SIG-M5 treated with dmso at 0.1 percent for 504 hours (cell line): ENCODE data around the gene DDX27.

Experiments used
- DNase-seq: peaks from one replicate; lab custom pipeline; 2025; ENCODE audit not compliant: unreplicated experiment; lab: John Stamatoyannopoulos, UW

Gene DDX27

GRCh38 chr20:49288784-49289696, 69.8 kb downstream of the DDX27 start:
- peak; percentile 71 for DNase-seq

- no peak for DNase-seq
These were observed 71.5 kb downstream of the DDX27 start for GRCh38 chr20:49290608-49291191.

GRCh38 chr20:49291200-49291599, 72.0 kb downstream of the DDX27 start:
- DNase-seq: no peak

- DNase-seq: no peak
These were observed 72.8 kb downstream of the DDX27 start for GRCh38 chr20:49292010-49292409.

GRCh38 chr20:49293122-49293521, 73.9 kb downstream of the DDX27 start:
- DNase-seq: no peak
